GM23248 (cell line): ENCODE measurements around the gene TBK1.

Experiments used
- EZH2 ChIP-seq: fragments of 200-600 bp; sonication (generic); IDR thresholded peaks from 2 replicates; pipeline ENCODE4 v1.6.1; 2018; ENCODE audit warnings: antibody characterized with exemption, mild to moderate bottlenecking; ENCODE audit not compliant: insufficient read depth, poor library complexity, severe bottlenecking
- EZH2phosphoT487 ChIP-seq: fragments of 200-600 bp; sonication (generic); IDR thresholded peaks from 2 replicates; pipeline ENCODE4 v1.6.1; 2018; ENCODE audit warnings: antibody characterized with exemption, moderate library complexity, mild to moderate bottlenecking, low read depth; ENCODE audit not compliant: insufficient read depth

GRCh38 chr12:64476844-64477243 is 24.9 kb downstream of the TBK1 start:
- no peak for TF ChIP-seq EZH2
- no peak for TF ChIP-seq EZH2phosphoT487
